HepG2 (cell line): ENCODE data around the gene ZFP69.

Experiments
- ARNT ChIP-seq: fragments of 450-650 bp; IDR thresholded peaks from 2 replicates; pipeline ENCODE4 v1.6.1; 2017
- CBFB ChIP-seq: sonication (generic); formaldehyde crosslinking; IDR thresholded peaks from 2 replicates; pipeline ENCODE4 v1.4.0; 2020; ENCODE audit warnings: missing genetic modification reagents
- JUN ChIP-seq: sonication (generic); formaldehyde crosslinking; IDR thresholded peaks from 2 replicates; pipeline ENCODE4 v1.4.0; 2020; ENCODE audit warnings: mild to moderate bottlenecking, missing genetic modification reagents
- MAFK ChIP-seq, 2 experiments: IDR thresholded peaks in 1 of 2; conservative IDR thresholded peaks in 1 of 2; 2 replicates each; pipeline ENCODE4 v1.6.1; 2011; ENCODE audit warnings: improper control_type of control experiment in 2 of 2, low read length in 2 of 2
- PHF8 ChIP-seq: sonication (generic); formaldehyde crosslinking; IDR thresholded peaks from 2 replicates; pipeline ENCODE4 v1.5.0; 2020; ENCODE audit warnings: missing genetic modification reagents
- RARG ChIP-seq: sonication (generic); formaldehyde crosslinking; IDR thresholded peaks from 2 replicates; pipeline ENCODE4 v1.4.0; 2020; ENCODE audit warnings: low read depth, mild to moderate bottlenecking, missing genetic modification reagents
- RBAK ChIP-seq: sonication (generic); formaldehyde crosslinking; IDR thresholded peaks from 2 replicates; pipeline ENCODE4 v1.5.1; 2020; ENCODE audit warnings: mild to moderate bottlenecking, missing genetic modification reagents
- RERE ChIP-seq: IDR thresholded peaks from 2 replicates; pipeline ENCODE4 v1.6.1; 2016; ENCODE audit warnings: low read depth, missing genetic modification reagents, missing compliant biosample characterization
- SIX1 ChIP-seq: sonication (generic); formaldehyde crosslinking; IDR thresholded peaks from 2 replicates; pipeline ENCODE4 v1.4.0; 2020; ENCODE audit warnings: missing genetic modification reagents, borderline replicate concordance

- TF ChIP-seq PHF8 (CRISPR knock-in tag): no peak
- no peak for TF ChIP-seq JUN (CRISPR knock-in tag)
- no peak for TF ChIP-seq CBFB (CRISPR knock-in tag)
- no peak for TF ChIP-seq RARG
- TF ChIP-seq ARNT: no peak
- peak; percentile 25; the same call in 1 of the 2 replicates for TF ChIP-seq SIX1 (CRISPR knock-in tag)
- TF ChIP-seq RBAK (CRISPR knock-in tag): no peak
- TF ChIP-seq MAFK (conservative IDR thresholded peaks at IDR 0.05 in 1 of 2, IDR thresholded peaks at IDR 0.05 in 1 of 2; ENCODE audit: low read length in 2 of 2): no peak
- no peak for TF ChIP-seq RERE (CRISPR knock-in tag)
These were observed 58.6 kb downstream of the ZFP69 start for GRCh38 chr1:40535732-40536131.
